ENCODE data around the gene FAM24B. TPM values are rescaled to one million over a fixed set of nuclear protein-coding genes. Genes with fewer than 3 reads are reported as not detected.

The FAM24B gene
- total and polyA plus RNA-seq, 4 donors, result 0.21 to 2.0 (median 0.84) TPM; not detected in 1

DNA sequence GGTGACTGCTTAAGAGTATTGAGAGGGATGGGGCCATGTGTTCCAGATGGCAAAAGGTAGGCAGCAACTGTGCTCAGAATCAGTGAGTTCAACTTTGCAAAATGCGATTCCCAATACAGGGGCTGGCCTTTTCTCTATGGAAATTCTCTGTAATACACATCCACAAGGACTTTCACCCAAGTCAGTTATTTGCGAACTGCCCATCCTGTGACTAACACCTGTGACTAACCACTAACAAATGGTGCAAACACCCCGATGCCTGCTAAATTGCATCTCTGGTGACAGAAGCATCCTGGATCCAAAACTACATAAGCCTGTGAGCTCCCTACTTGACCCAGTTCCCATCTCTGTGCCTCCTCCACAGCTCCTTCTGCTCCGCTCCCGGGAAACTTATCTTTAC, 24.7 kb downstream of the FAM24B start:
- 96% methylated on average over 5 of the region's 5 CpGs for WGBS

DNA sequence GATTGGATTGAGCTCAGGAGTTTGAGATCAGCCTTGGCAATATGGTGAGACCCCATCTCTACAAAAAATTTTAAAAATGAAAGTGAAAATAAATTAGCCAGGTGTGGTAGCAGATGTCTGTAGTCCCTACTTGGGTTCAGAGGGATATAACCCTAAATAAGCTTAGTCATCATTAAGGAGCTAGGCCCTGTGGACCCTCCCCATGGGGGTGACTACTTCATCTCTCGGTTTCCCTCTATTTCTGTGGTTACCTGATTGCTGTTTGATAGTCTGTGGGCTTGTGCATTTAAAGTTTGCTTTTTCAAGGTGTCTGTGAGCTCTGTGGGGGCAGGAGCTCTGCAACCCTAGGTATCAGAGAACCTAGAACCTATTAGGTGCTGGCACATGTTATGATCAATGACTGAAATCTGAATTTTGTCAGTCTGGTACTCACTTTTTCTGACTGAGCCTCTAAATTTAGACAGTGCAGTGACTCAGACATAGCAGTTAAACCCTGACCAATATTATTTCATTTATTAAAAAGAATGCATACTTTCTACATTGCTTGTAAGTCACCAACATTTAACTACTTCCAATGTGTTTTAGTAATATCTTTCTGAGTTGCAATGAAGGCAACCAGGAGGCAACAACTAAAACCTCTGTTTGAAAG, 25.6 kb downstream of the FAM24B start:
- DNase-seq (ENCODE audit: low spot score), result no peak
- Histone ChIP-seq H3K27ac (ENCODE audit: low read depth in 1 of 2, low read length in 2 of 2) (no peak overlapping the region), H3K9ac (ENCODE audit: low read depth in 1 of 2, low read length in 2 of 2) (no peak overlapping the region), H3K4me1 (ENCODE audit: control insufficient read depth in 4 of 4, insufficient read depth in 4 of 4, low read length in 3 of 4) (peaks cover 0 to 4% (median 1%) of the 10 kb centered on the region in 4 donors), H3K27me3 (ENCODE audit: control insufficient read depth in 4 of 4, insufficient read depth in 4 of 4, low read length in 3 of 4) (no peaks in the 10 kb centered on the region), H3K9me3 (ENCODE audit: control insufficient read depth in 4 of 4, low read length in 3 of 4) (no peaks in the 10 kb centered on the region), H3K4me3 (ENCODE audit: low read depth in 1 of 3, low read length in 3 of 3) (no peak overlapping the region), H3K36me3 (ENCODE audit: control insufficient read depth in 4 of 4, insufficient read depth in 3 of 4, low read depth in 1 of 4, low read length in 3 of 4) (no peaks in the 10 kb centered on the region)
- no peak for TF ChIP-seq FOXA2 (IDR thresholded peaks at IDR 0.05)
- no peak for TF ChIP-seq HNF4G (IDR thresholded peaks at IDR 0.05)
- no peak for TF ChIP-seq NR2F2 (IDR thresholded peaks at IDR 0.05)
- no peak for TF ChIP-seq RXRA (IDR thresholded peaks at IDR 0.05)
- TF ChIP-seq FOXA1 (IDR thresholded peaks at IDR 0.05), result no peak
- no peak for TF ChIP-seq SP1 (IDR thresholded peaks at IDR 0.05)
- TF ChIP-seq, protein P1, sequence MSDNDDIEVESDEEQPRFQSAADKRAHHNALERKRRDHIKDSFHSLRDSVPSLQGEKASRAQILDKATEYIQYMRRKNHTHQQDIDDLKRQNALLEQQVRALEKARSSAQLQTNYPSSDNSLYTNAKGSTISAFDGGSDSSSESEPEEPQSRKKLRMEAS (IDR thresholded peaks at IDR 0.05), result no peak
- TF ChIP-seq, protein P2, sequence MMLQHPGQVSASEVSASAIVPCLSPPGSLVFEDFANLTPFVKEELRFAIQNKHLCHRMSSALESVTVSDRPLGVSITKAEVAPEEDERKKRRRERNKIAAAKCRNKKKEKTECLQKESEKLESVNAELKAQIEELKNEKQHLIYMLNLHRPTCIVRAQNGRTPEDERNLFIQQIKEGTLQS (IDR thresholded peaks at IDR 0.05), result no peak
- TF ChIP-seq JUND (IDR thresholded peaks at IDR 0.05), result no peak
- no peak for TF ChIP-seq YY1 (IDR thresholded peaks at IDR 0.05)
- TF ChIP-seq TAF1 (conservative IDR thresholded peaks at IDR 0.05), result no peak
- TF ChIP-seq RAD21 (IDR thresholded peaks at IDR 0.05), result no peak
- no peak for TF ChIP-seq GABPA (IDR thresholded peaks at IDR 0.05 in 1 of 2, conservative IDR thresholded peaks at IDR 0.05 in 1 of 2)
- no peak for TF ChIP-seq EGR1 (IDR thresholded peaks at IDR 0.05; ENCODE audit: low read depth in 2 of 2)
- 92% methylated on average over 1 of the region's 1 CpG for WGBS

More for the DNA sequence above, 24.7 kb downstream of the FAM24B start:
- H3K27ac ChIP-seq (ENCODE audit: low read depth in 1 of 2, low read length in 2 of 2), result no peak overlapping the region
- H3K36me3 ChIP-seq (ENCODE audit: control insufficient read depth in 4 of 4, insufficient read depth in 3 of 4, low read depth in 1 of 4, low read length in 3 of 4), result no peaks in the 10 kb centered on the region
- H3K4me3 ChIP-seq (ENCODE audit: low read depth in 1 of 3, low read length in 3 of 3), result no peak overlapping the region
- H3K9ac ChIP-seq (ENCODE audit: low read depth in 1 of 2, low read length in 2 of 2), result no peak overlapping the region
- H3K4me1 ChIP-seq (ENCODE audit: control insufficient read depth in 4 of 4, insufficient read depth in 4 of 4, low read length in 3 of 4), result peaks cover 0 to 4% (median 1%) of the 10 kb centered on the region in 4 donors
- H3K27me3 ChIP-seq (ENCODE audit: control insufficient read depth in 4 of 4, insufficient read depth in 4 of 4, low read length in 3 of 4), result no peaks in the 10 kb centered on the region
- DNase-seq (ENCODE audit: low spot score), result no peak
- H3K9me3 ChIP-seq (ENCODE audit: control insufficient read depth in 4 of 4, low read length in 3 of 4), result no peaks in the 10 kb centered on the region
- TF ChIP-seq HNF4A (conservative IDR thresholded peaks at IDR 0.05), result no peak
- no peak for TF ChIP-seq GABPA (IDR thresholded peaks at IDR 0.05 in 1 of 2, conservative IDR thresholded peaks at IDR 0.05 in 1 of 2)
- TF ChIP-seq RAD21 (IDR thresholded peaks at IDR 0.05), result no peak
- TF ChIP-seq NR2F2 (IDR thresholded peaks at IDR 0.05), result no peak
- no peak for TF ChIP-seq HNF4G (IDR thresholded peaks at IDR 0.05)
- TF ChIP-seq, protein P3, sequence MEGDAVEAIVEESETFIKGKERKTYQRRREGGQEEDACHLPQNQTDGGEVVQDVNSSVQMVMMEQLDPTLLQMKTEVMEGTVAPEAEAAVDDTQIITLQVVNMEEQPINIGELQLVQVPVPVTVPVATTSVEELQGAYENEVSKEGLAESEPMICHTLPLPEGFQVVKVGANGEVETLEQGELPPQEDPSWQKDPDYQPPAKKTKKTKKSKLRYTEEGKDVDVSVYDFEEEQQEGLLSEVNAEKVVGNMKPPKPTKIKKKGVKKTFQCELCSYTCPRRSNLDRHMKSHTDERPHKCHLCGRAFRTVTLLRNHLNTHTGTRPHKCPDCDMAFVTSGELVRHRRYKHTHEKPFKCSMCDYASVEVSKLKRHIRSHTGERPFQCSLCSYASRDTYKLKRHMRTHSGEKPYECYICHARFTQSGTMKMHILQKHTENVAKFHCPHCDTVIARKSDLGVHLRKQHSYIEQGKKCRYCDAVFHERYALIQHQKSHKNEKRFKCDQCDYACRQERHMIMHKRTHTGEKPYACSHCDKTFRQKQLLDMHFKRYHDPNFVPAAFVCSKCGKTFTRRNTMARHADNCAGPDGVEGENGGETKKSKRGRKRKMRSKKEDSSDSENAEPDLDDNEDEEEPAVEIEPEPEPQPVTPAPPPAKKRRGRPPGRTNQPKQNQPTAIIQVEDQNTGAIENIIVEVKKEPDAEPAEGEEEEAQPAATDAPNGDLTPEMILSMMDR (IDR thresholded peaks at IDR 0.05; ENCODE audit: low read depth, low read length, missing input control), result no peak
- TF ChIP-seq JUND (IDR thresholded peaks at IDR 0.05), result no peak
- TF ChIP-seq RXRA (IDR thresholded peaks at IDR 0.05), result no peak
- TF ChIP-seq, protein P4, sequence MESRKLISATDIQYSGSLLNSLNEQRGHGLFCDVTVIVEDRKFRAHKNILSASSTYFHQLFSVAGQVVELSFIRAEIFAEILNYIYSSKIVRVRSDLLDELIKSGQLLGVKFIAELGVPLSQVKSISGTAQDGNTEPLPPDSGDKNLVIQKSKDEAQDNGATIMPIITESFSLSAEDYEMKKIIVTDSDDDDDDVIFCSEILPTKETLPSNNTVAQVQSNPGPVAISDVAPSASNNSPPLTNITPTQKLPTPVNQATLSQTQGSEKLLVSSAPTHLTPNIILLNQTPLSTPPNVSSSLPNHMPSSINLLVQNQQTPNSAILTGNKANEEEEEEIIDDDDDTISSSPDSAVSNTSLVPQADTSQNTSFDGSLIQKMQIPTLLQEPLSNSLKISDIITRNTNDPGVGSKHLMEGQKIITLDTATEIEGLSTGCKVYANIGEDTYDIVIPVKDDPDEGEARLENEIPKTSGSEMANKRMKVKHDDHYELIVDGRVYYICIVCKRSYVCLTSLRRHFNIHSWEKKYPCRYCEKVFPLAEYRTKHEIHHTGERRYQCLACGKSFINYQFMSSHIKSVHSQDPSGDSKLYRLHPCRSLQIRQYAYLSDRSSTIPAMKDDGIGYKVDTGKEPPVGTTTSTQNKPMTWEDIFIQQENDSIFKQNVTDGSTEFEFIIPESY (IDR thresholded peaks at IDR 0.05), result no peak
- no peak for TF ChIP-seq YY1 (IDR thresholded peaks at IDR 0.05)
- TF ChIP-seq, protein P5, sequence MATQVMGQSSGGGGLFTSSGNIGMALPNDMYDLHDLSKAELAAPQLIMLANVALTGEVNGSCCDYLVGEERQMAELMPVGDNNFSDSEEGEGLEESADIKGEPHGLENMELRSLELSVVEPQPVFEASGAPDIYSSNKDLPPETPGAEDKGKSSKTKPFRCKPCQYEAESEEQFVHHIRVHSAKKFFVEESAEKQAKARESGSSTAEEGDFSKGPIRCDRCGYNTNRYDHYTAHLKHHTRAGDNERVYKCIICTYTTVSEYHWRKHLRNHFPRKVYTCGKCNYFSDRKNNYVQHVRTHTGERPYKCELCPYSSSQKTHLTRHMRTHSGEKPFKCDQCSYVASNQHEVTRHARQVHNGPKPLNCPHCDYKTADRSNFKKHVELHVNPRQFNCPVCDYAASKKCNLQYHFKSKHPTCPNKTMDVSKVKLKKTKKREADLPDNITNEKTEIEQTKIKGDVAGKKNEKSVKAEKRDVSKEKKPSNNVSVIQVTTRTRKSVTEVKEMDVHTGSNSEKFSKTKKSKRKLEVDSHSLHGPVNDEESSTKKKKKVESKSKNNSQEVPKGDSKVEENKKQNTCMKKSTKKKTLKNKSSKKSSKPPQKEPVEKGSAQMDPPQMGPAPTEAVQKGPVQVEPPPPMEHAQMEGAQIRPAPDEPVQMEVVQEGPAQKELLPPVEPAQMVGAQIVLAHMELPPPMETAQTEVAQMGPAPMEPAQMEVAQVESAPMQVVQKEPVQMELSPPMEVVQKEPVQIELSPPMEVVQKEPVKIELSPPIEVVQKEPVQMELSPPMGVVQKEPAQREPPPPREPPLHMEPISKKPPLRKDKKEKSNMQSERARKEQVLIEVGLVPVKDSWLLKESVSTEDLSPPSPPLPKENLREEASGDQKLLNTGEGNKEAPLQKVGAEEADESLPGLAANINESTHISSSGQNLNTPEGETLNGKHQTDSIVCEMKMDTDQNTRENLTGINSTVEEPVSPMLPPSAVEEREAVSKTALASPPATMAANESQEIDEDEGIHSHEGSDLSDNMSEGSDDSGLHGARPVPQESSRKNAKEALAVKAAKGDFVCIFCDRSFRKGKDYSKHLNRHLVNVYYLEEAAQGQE (IDR thresholded peaks at IDR 0.05), result no peak
- TF ChIP-seq SP1 (IDR thresholded peaks at IDR 0.05), result no peak

Measured in liver (tissue), 9 donors.